Neural cell (in vitro differentiated cells): Measurements from ENCODE around the gene MIEN1. TPM values are rescaled to one million over a fixed set of nuclear protein-coding genes. Genes with fewer than 3 reads are reported as not detected.

Source experiments
- H2AFZ ChIP-seq: fragments of 200-600, 300-800 bp; sonication (generic), shearing (Covaris generic); 2 replicates; pipeline ENCODE4 v1.6.0; 2014; ENCODE audit warnings: low read depth, mild to moderate bottlenecking, antibody characterized with exemption, low read length, moderate library complexity
- H3F3A ChIP-seq: fragments of 200-600 bp; shearing (Covaris generic); 2 replicates; pipeline ENCODE4 v1.6.1; 2016; ENCODE audit warnings: mild to moderate bottlenecking, moderate library complexity, mixed read lengths, antibody characterized with exemption, low read length; ENCODE audit not compliant: insufficient read depth, poor library complexity, severe bottlenecking
- H3K27ac ChIP-seq: fragments of 200-600, 300-800 bp; sonication (generic), shearing (Covaris generic); 2 replicates; pipeline ENCODE4 v1.5.1; 2014; ENCODE audit warnings: mild to moderate bottlenecking, low read length, moderate library complexity
- H3K27me3 ChIP-seq: fragments of 300-800, 200-600 bp; sonication (generic), shearing (Covaris generic); 2 replicates; pipeline ENCODE4 v1.6.0; 2014; ENCODE audit warnings: mild to moderate bottlenecking, low read depth, low read length, moderate library complexity; ENCODE audit not compliant: insufficient read depth
- H3K36me3 ChIP-seq: fragments of 300-800, 200-600 bp; sonication (generic), shearing (Covaris generic); 2 replicates; pipeline ENCODE4 v1.5.1; 2014; ENCODE audit warnings: mild to moderate bottlenecking, antibody characterized with exemption, low read length, moderate library complexity; ENCODE audit not compliant: insufficient read depth
- H3K4me2 ChIP-seq: fragments of 300-800, 200-600 bp; sonication (generic), shearing (Covaris generic); 2 replicates; pipeline ENCODE4 v1.6.0; 2014; ENCODE audit warnings: mild to moderate bottlenecking, low read length
- H3K4me3 ChIP-seq: fragments of 300-800, 200-600 bp; sonication (generic), shearing (Covaris generic); 2 replicates; pipeline ENCODE4 v1.5.1; 2014; ENCODE audit warnings: mild to moderate bottlenecking, low read length, moderate library complexity
- H3K79me2 ChIP-seq: fragments of 200-600 bp; shearing (Covaris generic); replicated peaks from 2 replicates; pipeline ENCODE4 v1.6.0; 2014; ENCODE audit warnings: mild to moderate bottlenecking, low read length, moderate library complexity; ENCODE audit not compliant: insufficient read depth
- H3K9ac ChIP-seq: fragments of 300-800, 200-600 bp; sonication (generic), shearing (Covaris generic); 2 replicates; pipeline ENCODE4 v1.6.1; 2016; ENCODE audit warnings: mild to moderate bottlenecking, low read length, mixed read lengths
- H3K9me2 ChIP-seq: fragments of 200-600 bp; shearing (Covaris generic); 2 replicates; pipeline ENCODE4 v1.6.1; 2016; ENCODE audit warnings: mild to moderate bottlenecking, low read length, mixed read lengths; ENCODE audit not compliant: insufficient read depth
- H3K9me3 ChIP-seq: fragments of 200-600, 300-800 bp; sonication (generic), shearing (Covaris generic); 2 replicates; pipeline ENCODE4 v1.6.1; 2016; ENCODE audit warnings: mild to moderate bottlenecking, mixed run types, low read length, moderate library complexity, mixed read lengths
- H4K20me1 ChIP-seq: fragments of 200-600 bp; shearing (Covaris generic); 2 replicates; pipeline ENCODE4 v1.6.1; 2016; ENCODE audit warnings: mild to moderate bottlenecking, mixed run types; ENCODE audit not compliant: insufficient read depth
- CTCF ChIP-seq: fragments of 450-650 bp; IDR thresholded peaks from 2 replicates; pipeline ENCODE4 v1.5.1; 2014; ENCODE audit warnings: antibody characterized with exemption, mild to moderate bottlenecking, moderate library complexity; ENCODE audit not compliant: poor library complexity, severe bottlenecking
- EP300 ChIP-seq: fragments of 450-650 bp; conservative IDR thresholded peaks from 2 replicates; pipeline ENCODE4 v1.6.1; 2014; ENCODE audit warnings: antibody characterized with exemption, mild to moderate bottlenecking, moderate library complexity; ENCODE audit not compliant: poor library complexity, severe bottlenecking
- EZH2 ChIP-seq: fragments of 200-600, 300-800 bp; shearing (Covaris generic), sonication (generic); IDR thresholded peaks from 2 replicates; pipeline ENCODE4 v1.6.1; 2014; ENCODE audit warnings: antibody characterized with exemption, low read length, borderline replicate concordance, mild to moderate bottlenecking; ENCODE audit not compliant: insufficient read depth, poor library complexity, severe bottlenecking
- MXI1 ChIP-seq: fragments of 450-650 bp; conservative IDR thresholded peaks from 2 replicates; pipeline ENCODE4 v1.6.1; 2014; ENCODE audit warnings: antibody characterized with exemption, mild to moderate bottlenecking; ENCODE audit not compliant: poor library complexity, severe bottlenecking
- POLR2AphosphoS5 ChIP-seq: IDR thresholded peaks from 2 replicates; pipeline ENCODE4 v1.6.1; 2012
- RAD21 ChIP-seq: fragments of 450-650 bp; conservative IDR thresholded peaks from 2 replicates; pipeline ENCODE4 v1.6.1; 2014; ENCODE audit warnings: antibody characterized with exemption, mild to moderate bottlenecking, moderate library complexity
- REST ChIP-seq: IDR thresholded peaks from 2 replicates; pipeline ENCODE4 v1.6.1; 2012; ENCODE audit warnings: borderline replicate concordance
- SMC3 ChIP-seq: fragments of 450-650 bp; conservative IDR thresholded peaks from 2 replicates; pipeline ENCODE4 v1.6.1; 2014; ENCODE audit warnings: antibody characterized with exemption, mild to moderate bottlenecking, moderate library complexity; ENCODE audit not compliant: poor library complexity
- TAF1 ChIP-seq: IDR thresholded peaks from 2 replicates; pipeline ENCODE4 v1.6.1; 2012; ENCODE audit warnings: low read depth
- polyA plus RNA-seq: library from polyadenylated mRNA; depleted of rRNA; stranded (reverse); fragments of >200 nt; gene quantifications from 2 replicates; pipeline ENCODE4 v1.2.3, GENCODE V29; 2014

The MIEN1 gene
- polyA plus RNA-seq, 1 donor from 2014 or later: 106 TPM

GRCh38 chr17:39735882-39736281 lies 5.5 kb upstream of the MIEN1 start:
- H3K79me2 ChIP-seq: no peaks in the 10 kb centered on the region
- no peaks in the 10 kb centered on the region for H3K9me3 ChIP-seq
- H3K4me2 ChIP-seq: no peak overlapping the region
- H4K20me1 ChIP-seq: no peaks in the 10 kb centered on the region
- no peak overlapping the region for H3K4me3 ChIP-seq
- H3K27me3 ChIP-seq: peaks cover 50% of the 10 kb centered on the region
- no peak overlapping the region for H3K27ac ChIP-seq
- H3F3A ChIP-seq: no peaks in the 10 kb centered on the region
- no peak overlapping the region for H2AFZ ChIP-seq
- H3K36me3 ChIP-seq: no peaks in the 10 kb centered on the region
- TF ChIP-seq POLR2AphosphoS5 (no peak), CTCF (no peak), TAF1 (no peak), EZH2 (no peak), SMC3 (no peak), MXI1 (no peak)
- H3K9ac ChIP-seq: no peak overlapping the region
- no peaks in the 10 kb centered on the region for H3K9me2 ChIP-seq

GRCh38 chr17:39732586-39732985 lies 2.3 kb upstream of the MIEN1 start:
- Histone ChIP-seq H3K27ac (no peak overlapping the region), H3K27me3 (peaks cover 20% of the 10 kb centered on the region), H3K9me2 (no peaks in the 10 kb centered on the region), H3F3A (no peaks in the 10 kb centered on the region), H4K20me1 (no peaks in the 10 kb centered on the region), H3K9ac (no peak overlapping the region), H3K4me3 (no peak overlapping the region), H3K9me3 (no peaks in the 10 kb centered on the region), H2AFZ (no peak overlapping the region), H3K79me2 (no peaks in the 10 kb centered on the region), H3K4me2 (no peak overlapping the region), H3K36me3 (no peaks in the 10 kb centered on the region)
- TF ChIP-seq TAF1: no peak

- Histone ChIP-seq H3F3A (no peaks in the 10 kb centered on the region), H3K79me2 (no peaks in the 10 kb centered on the region), H3K9ac (peak overlapping the region; percentile 87), H3K9me3 (no peaks in the 10 kb centered on the region), H3K4me3 (peak overlapping the region; percentile 96), H3K9me2 (no peaks in the 10 kb centered on the region), H3K27me3 (no peaks in the 10 kb centered on the region), H4K20me1 (no peaks in the 10 kb centered on the region), H2AFZ (no peak overlapping the region), H3K36me3 (no peaks in the 10 kb centered on the region), H3K27ac (no peak overlapping the region), H3K4me2 (peak overlapping the region; percentile 94)
- TF ChIP-seq REST (no peak), SMC3 (no peak), POLR2AphosphoS5 (no peak), CTCF (no peak), TAF1 (no peak), EP300 (no peak), MXI1 (no peak), EZH2 (no peak), RAD21 (no peak)
Observed at GRCh38 chr17:39729280-39729851, 966 bp downstream of the MIEN1 start.
